SK-N-SH (cell line): ENCODE results near the gene CYP26C1. TPM values are rescaled to one million over a fixed set of nuclear protein-coding genes. Genes with fewer than 3 reads are reported as not detected.

ENCODE experiments used
- CTCF ChIA-PET: fragments of 300-600, 350-600 bp; formaldehyde crosslinking; extraction: SDS; loops from one replicate; lab custom pipeline; 2021; lab: Yijun Ruan, JAX
- POLR2A ChIA-PET: fragments of 350-600 bp; sonication (Branson Sonifier 250); formaldehyde crosslinking; extraction: SDS; loops from one replicate; lab custom pipeline; 2020; ENCODE audit warnings: antibody characterized with exemption, inconsistent platforms; lab: Yijun Ruan, JAX
- DNase-seq: peaks from one replicate; pipeline ENCODE4 v3.0.0; 2012
- H2AFZ ChIP-seq: fragments of 200-600 bp; sonication (generic); 2 replicates; pipeline ENCODE4 v1.8.1; 2016; ENCODE audit warnings: antibody characterized with exemption, mild to moderate bottlenecking, low read depth
- H3F3A ChIP-seq: fragments of 200-600 bp; sonication (generic); replicated peaks from 2 replicates; pipeline ENCODE3; 2016; ENCODE audit warnings: antibody characterized with exemption, mild to moderate bottlenecking; ENCODE audit not compliant: insufficient read depth
- H3K27ac ChIP-seq, 2 experiments: fragments of 200-500 bp in 1 of 2; fragments of 200-600 bp in 1 of 2; sonication (Bioruptor generic) in 1 of 2; sonication (generic), shearing (Covaris generic) in 1 of 2; 2 replicates each; pipeline versions ENCODE4 v1.5.1 to v1.6.1; 2014 to 2016; ENCODE audit warnings: low read depth in 2 of 2, inconsistent platforms in 1 of 2, low read length in 1 of 2, mild to moderate bottlenecking in 1 of 2, mixed read lengths in 1 of 2
- H3K27me3 ChIP-seq: fragments of 200-600 bp; sonication (generic), shearing (Covaris generic); 2 replicates; pipeline ENCODE4 v1.6.1; 2016; ENCODE audit warnings: mixed run types; ENCODE audit not compliant: insufficient read depth
- H3K36me3 ChIP-seq, 2 experiments: fragments of 200-500 bp in 1 of 2; fragments of 200-600 bp in 1 of 2; sonication (Bioruptor generic) in 1 of 2; sonication (generic) in 1 of 2; replicated peaks in 1 of 2; 2 replicates each; pipeline versions ENCODE3 to v1.5.1; 2014 to 2016; ENCODE audit warnings: low read length in 1 of 2, mild to moderate bottlenecking in 1 of 2; ENCODE audit not compliant: insufficient read depth in 2 of 2, control insufficient read depth in 1 of 2
- H3K4me1 ChIP-seq, 2 experiments: fragments of 200-500 bp in 1 of 2; fragments of 200-600 bp in 1 of 2; sonication (Bioruptor generic) in 1 of 2; sonication (generic), shearing (Covaris generic) in 1 of 2; 2 replicates each; pipeline versions ENCODE4 v1.5.1 to v1.6.1; 2014 to 2016; ENCODE audit warnings: low read depth in 1 of 2, low read length in 1 of 2, mixed run types in 1 of 2; ENCODE audit not compliant: insufficient read depth in 2 of 2, control insufficient read depth in 1 of 2
- H3K4me2 ChIP-seq: fragments of 200-600 bp; sonication (generic), shearing (Covaris generic); 2 replicates; pipeline ENCODE4 v1.6.1; 2017; ENCODE audit warnings: mixed run types
- H3K4me3 ChIP-seq, 2 experiments: fragments of 200-500 bp in 1 of 2; fragments of 200-600 bp in 1 of 2; sonication (Bioruptor generic) in 1 of 2; sonication (generic), shearing (Covaris generic) in 1 of 2; 2 replicates each; pipeline versions ENCODE4 v1.5.1 to v1.8.1; 2014 to 2016; ENCODE audit warnings: low read depth in 2 of 2, inconsistent platforms in 1 of 2, low read length in 1 of 2, mild to moderate bottlenecking in 1 of 2, mixed read lengths in 1 of 2, moderate library complexity in 1 of 2
- H3K79me2 ChIP-seq: fragments of 200-600 bp; sonication (generic); 2 replicates; pipeline ENCODE4 v1.8.1; 2017; ENCODE audit warnings: mild to moderate bottlenecking; ENCODE audit not compliant: insufficient read depth
- H3K9ac ChIP-seq: fragments of 200-600 bp; sonication (generic); 2 replicates; pipeline ENCODE4 v1.6.1; 2017; ENCODE audit warnings: mixed run types
- H3K9me2 ChIP-seq: fragments of 200-600 bp; sonication (generic); 2 replicates; pipeline ENCODE4 v1.6.1; 2017; ENCODE audit warnings: mixed run types
- H3K9me3 ChIP-seq: fragments of 200-600 bp; sonication (generic); 2 replicates; pipeline ENCODE4 v1.6.1; 2017; ENCODE audit warnings: mixed run types, mild to moderate bottlenecking, moderate library complexity
- H4K20me1 ChIP-seq: fragments of 200-600 bp; sonication (generic); 2 replicates; pipeline ENCODE4 v1.6.1; 2017; ENCODE audit warnings: mild to moderate bottlenecking, mixed run types; ENCODE audit not compliant: insufficient read depth
- CHD2 ChIP-seq: fragments of 150-350 bp; IDR thresholded peaks from 2 replicates; pipeline ENCODE4 v1.6.1; 2018; ENCODE audit warnings: low read length; ENCODE audit not compliant: partially characterized antibody
- ELF1 ChIP-seq: IDR thresholded peaks from 2 replicates; pipeline ENCODE4 v1.4.0; 2012
- EP300 ChIP-seq, 2 experiments: IDR thresholded peaks; 2 replicates each; pipeline versions ENCODE4 v1.4.0 to v1.6.1; 2012; ENCODE audit warnings: borderline replicate concordance in 1 of 2, low read depth in 1 of 2, low read length in 1 of 2
- EZH2phosphoT487 ChIP-seq: fragments of 200-600 bp; sonication (generic); IDR thresholded peaks from 2 replicates; pipeline ENCODE4 v1.6.1; 2017; ENCODE audit warnings: low read depth, mixed run types, mild to moderate bottlenecking, antibody characterized with exemption, moderate library complexity, borderline replicate concordance
- FOXJ3 ChIP-seq: sonication (generic); formaldehyde crosslinking; IDR thresholded peaks from 2 replicates; pipeline ENCODE4 v1.5.1; 2020; ENCODE audit warnings: mild to moderate bottlenecking, missing genetic modification reagents
- JUND ChIP-seq: IDR thresholded peaks from 2 replicates; pipeline ENCODE4 v1.4.0; 2012
- NFIC ChIP-seq: IDR thresholded peaks from 2 replicates; pipeline ENCODE4 v1.4.0; 2012; ENCODE audit warnings: borderline replicate concordance
- NRF1 ChIP-seq: IDR thresholded peaks from 2 replicates; pipeline ENCODE4 v1.6.1; 2012; ENCODE audit warnings: low read depth, mild to moderate bottlenecking, low read length
- POLR2AphosphoS5 ChIP-seq: IDR thresholded peaks from 2 replicates; pipeline ENCODE4 v1.6.1; 2012; ENCODE audit warnings: low read depth, low read length
- RAD21 ChIP-seq: IDR thresholded peaks from 2 replicates; pipeline ENCODE4 v1.6.1; 2012; ENCODE audit warnings: mild to moderate bottlenecking, low read length
- RCOR1 ChIP-seq: fragments of 150-350 bp; IDR thresholded peaks from 2 replicates; pipeline ENCODE4 v1.6.1; 2017; ENCODE audit warnings: antibody characterized with exemption, low read length
- RXRA ChIP-seq: IDR thresholded peaks from 2 replicates; pipeline ENCODE4 v1.4.0; 2012; ENCODE audit warnings: low read depth, mild to moderate bottlenecking, borderline replicate concordance
- SMC3 ChIP-seq: IDR thresholded peaks from 2 replicates; pipeline ENCODE4 v1.6.1; 2012; ENCODE audit warnings: low read depth, low read length, improper control_type of control experiment
- TAF1 ChIP-seq: IDR thresholded peaks from 2 replicates; pipeline ENCODE4 v1.6.1; 2012; ENCODE audit warnings: low read depth, mild to moderate bottlenecking, low read length, moderate library complexity, borderline replicate concordance
- TCF12 ChIP-seq: IDR thresholded peaks from 2 replicates; pipeline ENCODE4 v1.4.0; 2012
- TEAD4 ChIP-seq: IDR thresholded peaks from 2 replicates; pipeline ENCODE4 v1.4.0; 2012; ENCODE audit warnings: mild to moderate bottlenecking, borderline replicate concordance; ENCODE audit not compliant: insufficient read depth
- YY1 ChIP-seq: IDR thresholded peaks from 2 replicates; pipeline ENCODE4 v1.4.0; 2012; ENCODE audit warnings: low read depth, mild to moderate bottlenecking
- WGBS: methylation state at CpG from one replicate; pipeline ENCODE4 v1.1.6; 2017; ENCODE audit warnings: low lambda C conversion rate; 5-methylcytosine and 5-hydroxymethylcytosine counted together
- polyA plus RNA-seq, 3 experiments: library from polyadenylated mRNA; depleted of rRNA; stranded (reverse); fragments of >200 nt; gene quantifications; 2 replicates each; pipeline ENCODE4 v1.2.3, GENCODE V29; 2012
- TF ChIP-seq, protein P1 (sequence below): IDR thresholded peaks from 2 replicates; pipeline ENCODE4 v1.4.0; 2012; ENCODE audit warnings: low read depth, borderline replicate concordance
- TF ChIP-seq, protein P2 (sequence below): fragments of 150-350 bp; IDR thresholded peaks from 2 replicates; pipeline ENCODE4 v1.6.1; 2017; ENCODE audit warnings: antibody characterized with exemption, low read length, low read depth, borderline replicate concordance
- TF ChIP-seq, protein P3 (sequence below): IDR thresholded peaks from 2 replicates; pipeline ENCODE4 v1.4.0; 2012; ENCODE audit warnings: low read depth, borderline replicate concordance
- TF ChIP-seq, protein P4 (sequence below): IDR thresholded peaks from 2 replicates; pipeline ENCODE4 v1.4.0; 2012; ENCODE audit warnings: low read depth
- TF ChIP-seq, protein P5 (sequence below): fragments of 200-600 bp; sonication (generic); IDR thresholded peaks from 2 replicates; pipeline ENCODE4 v1.6.1; 2017; ENCODE audit warnings: antibody characterized with exemption, mild to moderate bottlenecking, moderate library complexity

The CYP26C1 gene
- polyA plus RNA-seq, 1 of the 3 experiments (the other 2 are of a cell fraction), result not detected

DNA sequence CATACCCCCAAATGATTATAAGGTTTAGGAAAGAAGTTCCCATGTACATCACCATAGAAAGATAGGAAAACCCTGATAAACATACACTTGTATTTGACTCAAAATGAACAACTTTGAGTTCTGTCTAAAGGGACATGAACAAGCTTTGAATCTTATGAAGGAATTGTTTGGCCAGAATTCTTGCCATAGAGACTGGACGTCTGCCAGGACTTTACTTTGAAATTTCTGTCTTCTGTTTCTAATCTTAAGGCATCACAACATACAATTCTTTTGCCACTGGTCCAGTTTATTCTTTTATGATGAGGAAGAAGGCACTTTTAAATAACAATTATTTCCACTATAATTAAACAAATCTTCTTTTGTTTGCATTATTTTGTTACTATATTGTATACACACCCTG is 26.2 kb upstream of the CYP26C1 start:
- no peaks in the 10 kb centered on the region for H4K20me1 ChIP-seq
- ChIA-PET POLR2A (no interaction called here), CTCF (interaction anchor here (1.2 to 1.9 kb wide), 2 partner anchors 28 to 32 kb away, joined by 3 to 7 read pairs; no protein-coding TSS in a partner anchor)
- H3K79me2 ChIP-seq, result no peaks in the 10 kb centered on the region
- peaks cover 0 to 29% of the 10 kb centered on the region in 2 experiments; a peak in 3 of 4 replicates for H3K4me1 ChIP-seq
- DNase-seq, result no peak
- 72% methylated on average over 1 of the region's 1 CpG for WGBS
- no peak for TF ChIP-seq NRF1
- TF ChIP-seq POLR2AphosphoS5, result no peak
- TF ChIP-seq CHD2, result no peak
- no peak for TF ChIP-seq EZH2phosphoT487
- TF ChIP-seq YY1, result no peak
- TF ChIP-seq, protein P1, sequence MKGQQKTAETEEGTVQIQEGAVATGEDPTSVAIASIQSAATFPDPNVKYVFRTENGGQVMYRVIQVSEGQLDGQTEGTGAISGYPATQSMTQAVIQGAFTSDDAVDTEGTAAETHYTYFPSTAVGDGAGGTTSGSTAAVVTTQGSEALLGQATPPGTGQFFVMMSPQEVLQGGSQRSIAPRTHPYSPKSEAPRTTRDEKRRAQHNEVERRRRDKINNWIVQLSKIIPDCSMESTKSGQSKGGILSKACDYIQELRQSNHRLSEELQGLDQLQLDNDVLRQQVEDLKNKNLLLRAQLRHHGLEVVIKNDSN, result no peak
- no peak for TF ChIP-seq RCOR1
- no peak for TF ChIP-seq EP300 (IDR thresholded peaks at IDR 0.05; ENCODE audit: borderline replicate concordance in 1 of 2, low read depth in 1 of 2, low read length in 1 of 2)
- no peak for TF ChIP-seq FOXJ3 (CRISPR knock-in tag)
- no peak for TF ChIP-seq SMC3
- TF ChIP-seq, protein P2, sequence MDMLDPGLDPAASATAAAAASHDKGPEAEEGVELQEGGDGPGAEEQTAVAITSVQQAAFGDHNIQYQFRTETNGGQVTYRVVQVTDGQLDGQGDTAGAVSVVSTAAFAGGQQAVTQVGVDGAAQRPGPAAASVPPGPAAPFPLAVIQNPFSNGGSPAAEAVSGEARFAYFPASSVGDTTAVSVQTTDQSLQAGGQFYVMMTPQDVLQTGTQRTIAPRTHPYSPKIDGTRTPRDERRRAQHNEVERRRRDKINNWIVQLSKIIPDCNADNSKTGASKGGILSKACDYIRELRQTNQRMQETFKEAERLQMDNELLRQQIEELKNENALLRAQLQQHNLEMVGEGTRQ, result no peak
- TF ChIP-seq ELF1, result no peak
- TF ChIP-seq RXRA, result no peak
- H3K36me3 ChIP-seq, result no peaks in the 10 kb centered on the region
- H3K27me3 ChIP-seq, result no peaks in the 10 kb centered on the region
- H2AFZ ChIP-seq, result no peak overlapping the region
- no peak overlapping the region for H3K4me2 ChIP-seq
- H3F3A ChIP-seq, result peaks cover 11% of the 10 kb centered on the region
- no peaks in the 10 kb centered on the region for H3K9me3 ChIP-seq
- H3K27ac ChIP-seq, result no peak overlapping the region
- no peak overlapping the region for H3K4me3 ChIP-seq
- no peak overlapping the region for H3K9ac ChIP-seq
- no peaks in the 10 kb centered on the region for H3K9me2 ChIP-seq

DNA sequence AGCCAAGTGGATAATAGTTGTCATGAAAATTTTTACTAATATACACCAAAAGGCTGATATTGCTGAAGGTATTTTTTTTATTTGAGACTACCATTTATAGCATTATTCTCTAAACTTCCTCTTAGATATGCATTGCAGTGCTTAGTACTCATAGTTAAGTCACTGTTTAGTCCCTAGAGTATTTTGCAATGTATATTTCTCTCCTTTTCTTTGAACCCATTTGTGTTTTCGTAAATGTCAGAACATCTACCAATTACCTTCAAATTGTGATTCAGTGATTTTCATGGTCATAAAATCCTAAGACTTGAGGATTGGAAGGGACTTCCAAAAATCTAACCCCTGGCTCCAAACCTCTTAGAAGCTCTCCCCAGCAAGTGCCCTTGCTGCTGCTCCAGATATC is 21.5 kb upstream of the CYP26C1 start:
- Histone ChIP-seq H3K9ac (no peak overlapping the region), H3K4me2 (no peak overlapping the region), H3K4me1 (peaks cover 0 to 7% of the 10 kb centered on the region in 2 experiments; a peak in 2 of 4 replicates), H3K9me2 (no peaks in the 10 kb centered on the region), H3K4me3 (no peak overlapping the region), H3K79me2 (no peaks in the 10 kb centered on the region), H3F3A (no peaks in the 10 kb centered on the region), H2AFZ (no peak overlapping the region), H4K20me1 (no peaks in the 10 kb centered on the region), H3K36me3 (no peaks in the 10 kb centered on the region), H3K9me3 (no peaks in the 10 kb centered on the region), H3K27me3 (no peaks in the 10 kb centered on the region), H3K27ac (no peak overlapping the region)
- ChIA-PET CTCF (no interaction called here), POLR2A (no interaction called here)
- WGBS, result 94% methylated on average over 1 of the region's 1 CpG
- no peak for DNase-seq
- no peak for TF ChIP-seq CHD2
- no peak for TF ChIP-seq SMC3
- no peak for TF ChIP-seq TEAD4
- no peak for TF ChIP-seq ELF1
- TF ChIP-seq, protein P3, sequence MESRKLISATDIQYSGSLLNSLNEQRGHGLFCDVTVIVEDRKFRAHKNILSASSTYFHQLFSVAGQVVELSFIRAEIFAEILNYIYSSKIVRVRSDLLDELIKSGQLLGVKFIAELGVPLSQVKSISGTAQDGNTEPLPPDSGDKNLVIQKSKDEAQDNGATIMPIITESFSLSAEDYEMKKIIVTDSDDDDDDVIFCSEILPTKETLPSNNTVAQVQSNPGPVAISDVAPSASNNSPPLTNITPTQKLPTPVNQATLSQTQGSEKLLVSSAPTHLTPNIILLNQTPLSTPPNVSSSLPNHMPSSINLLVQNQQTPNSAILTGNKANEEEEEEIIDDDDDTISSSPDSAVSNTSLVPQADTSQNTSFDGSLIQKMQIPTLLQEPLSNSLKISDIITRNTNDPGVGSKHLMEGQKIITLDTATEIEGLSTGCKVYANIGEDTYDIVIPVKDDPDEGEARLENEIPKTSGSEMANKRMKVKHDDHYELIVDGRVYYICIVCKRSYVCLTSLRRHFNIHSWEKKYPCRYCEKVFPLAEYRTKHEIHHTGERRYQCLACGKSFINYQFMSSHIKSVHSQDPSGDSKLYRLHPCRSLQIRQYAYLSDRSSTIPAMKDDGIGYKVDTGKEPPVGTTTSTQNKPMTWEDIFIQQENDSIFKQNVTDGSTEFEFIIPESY, result no peak
- no peak for TF ChIP-seq TCF12
- TF ChIP-seq POLR2AphosphoS5, result no peak
- TF ChIP-seq, protein P4, sequence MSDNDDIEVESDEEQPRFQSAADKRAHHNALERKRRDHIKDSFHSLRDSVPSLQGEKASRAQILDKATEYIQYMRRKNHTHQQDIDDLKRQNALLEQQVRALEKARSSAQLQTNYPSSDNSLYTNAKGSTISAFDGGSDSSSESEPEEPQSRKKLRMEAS, result no peak
- TF ChIP-seq EZH2phosphoT487, result no peak
- no peak for TF ChIP-seq RAD21
- TF ChIP-seq, protein P5, sequence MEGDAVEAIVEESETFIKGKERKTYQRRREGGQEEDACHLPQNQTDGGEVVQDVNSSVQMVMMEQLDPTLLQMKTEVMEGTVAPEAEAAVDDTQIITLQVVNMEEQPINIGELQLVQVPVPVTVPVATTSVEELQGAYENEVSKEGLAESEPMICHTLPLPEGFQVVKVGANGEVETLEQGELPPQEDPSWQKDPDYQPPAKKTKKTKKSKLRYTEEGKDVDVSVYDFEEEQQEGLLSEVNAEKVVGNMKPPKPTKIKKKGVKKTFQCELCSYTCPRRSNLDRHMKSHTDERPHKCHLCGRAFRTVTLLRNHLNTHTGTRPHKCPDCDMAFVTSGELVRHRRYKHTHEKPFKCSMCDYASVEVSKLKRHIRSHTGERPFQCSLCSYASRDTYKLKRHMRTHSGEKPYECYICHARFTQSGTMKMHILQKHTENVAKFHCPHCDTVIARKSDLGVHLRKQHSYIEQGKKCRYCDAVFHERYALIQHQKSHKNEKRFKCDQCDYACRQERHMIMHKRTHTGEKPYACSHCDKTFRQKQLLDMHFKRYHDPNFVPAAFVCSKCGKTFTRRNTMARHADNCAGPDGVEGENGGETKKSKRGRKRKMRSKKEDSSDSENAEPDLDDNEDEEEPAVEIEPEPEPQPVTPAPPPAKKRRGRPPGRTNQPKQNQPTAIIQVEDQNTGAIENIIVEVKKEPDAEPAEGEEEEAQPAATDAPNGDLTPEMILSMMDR, result no peak
- no peak for TF ChIP-seq TAF1
- TF ChIP-seq NFIC, result no peak
- TF ChIP-seq JUND, result no peak
